HG02623 (cell line): Measurements from ENCODE around the gene PTGIR.

Source experiments
- ATAC-seq: cut with Tn5 transposase; IDR thresholded peaks from one replicate; pipeline ENCODE4 v1.9.1; 2021; ENCODE audit warnings: moderate library complexity; ENCODE audit not compliant: unreplicated experiment

The PTGIR gene, protein sequence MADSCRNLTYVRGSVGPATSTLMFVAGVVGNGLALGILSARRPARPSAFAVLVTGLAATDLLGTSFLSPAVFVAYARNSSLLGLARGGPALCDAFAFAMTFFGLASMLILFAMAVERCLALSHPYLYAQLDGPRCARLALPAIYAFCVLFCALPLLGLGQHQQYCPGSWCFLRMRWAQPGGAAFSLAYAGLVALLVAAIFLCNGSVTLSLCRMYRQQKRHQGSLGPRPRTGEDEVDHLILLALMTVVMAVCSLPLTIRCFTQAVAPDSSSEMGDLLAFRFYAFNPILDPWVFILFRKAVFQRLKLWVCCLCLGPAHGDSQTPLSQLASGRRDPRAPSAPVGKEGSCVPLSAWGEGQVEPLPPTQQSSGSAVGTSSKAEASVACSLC

GRCh38 chr19:46624958-46625661 lies at the start of gene PTGIR:
Gene PTGIR, minus strand, starts transcription at chr19:46625089. Its CDS starts 864 bp downstream, at chr19:46624225.
- no peak for ATAC-seq

DNA sequence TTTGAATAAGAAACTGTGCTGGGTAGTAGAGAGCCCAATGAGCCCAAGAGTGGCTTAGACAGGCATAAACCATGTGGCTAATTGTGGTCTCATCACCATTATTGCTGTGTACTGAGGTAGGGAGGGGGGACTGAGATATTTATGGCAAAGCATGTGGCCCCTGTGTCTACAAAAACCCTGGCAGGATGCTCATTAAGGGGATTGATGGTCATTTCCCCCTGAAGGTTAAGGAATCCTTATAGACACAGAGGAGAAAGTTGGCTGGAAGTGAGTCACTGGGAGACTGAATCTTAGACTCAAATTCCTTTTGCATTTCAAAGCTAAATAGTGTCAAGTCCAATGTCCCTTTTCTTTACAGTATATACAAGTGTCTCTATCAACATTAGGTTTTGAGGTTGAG lies 45.9 kb upstream of the PTGIR start:
- ATAC-seq = no peak

GRCh38 chr19:46668662-46669061 lies 43.8 kb upstream of the PTGIR start:
- ATAC-seq = no peak

DNA sequence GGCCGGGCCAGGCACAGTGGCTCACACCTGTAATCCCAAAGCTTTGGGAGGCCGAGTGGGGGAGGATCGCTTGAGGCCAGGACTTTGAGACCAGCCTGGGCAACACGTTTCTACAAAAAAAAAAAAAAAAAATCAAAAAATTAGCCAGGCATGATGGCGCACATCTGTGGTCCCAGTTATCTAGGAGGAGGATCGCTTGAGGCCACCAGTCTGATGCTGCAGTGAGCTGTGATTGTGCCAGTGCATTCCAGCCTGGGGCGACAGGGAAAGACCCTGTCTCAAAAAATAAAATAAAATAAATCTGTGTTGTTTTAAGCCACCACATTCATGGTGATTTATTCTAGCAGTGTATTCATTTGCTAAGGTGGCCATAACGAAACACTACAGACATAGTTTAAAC lies 40.2 kb upstream of the PTGIR start:
- ATAC-seq = no peak

DNA sequence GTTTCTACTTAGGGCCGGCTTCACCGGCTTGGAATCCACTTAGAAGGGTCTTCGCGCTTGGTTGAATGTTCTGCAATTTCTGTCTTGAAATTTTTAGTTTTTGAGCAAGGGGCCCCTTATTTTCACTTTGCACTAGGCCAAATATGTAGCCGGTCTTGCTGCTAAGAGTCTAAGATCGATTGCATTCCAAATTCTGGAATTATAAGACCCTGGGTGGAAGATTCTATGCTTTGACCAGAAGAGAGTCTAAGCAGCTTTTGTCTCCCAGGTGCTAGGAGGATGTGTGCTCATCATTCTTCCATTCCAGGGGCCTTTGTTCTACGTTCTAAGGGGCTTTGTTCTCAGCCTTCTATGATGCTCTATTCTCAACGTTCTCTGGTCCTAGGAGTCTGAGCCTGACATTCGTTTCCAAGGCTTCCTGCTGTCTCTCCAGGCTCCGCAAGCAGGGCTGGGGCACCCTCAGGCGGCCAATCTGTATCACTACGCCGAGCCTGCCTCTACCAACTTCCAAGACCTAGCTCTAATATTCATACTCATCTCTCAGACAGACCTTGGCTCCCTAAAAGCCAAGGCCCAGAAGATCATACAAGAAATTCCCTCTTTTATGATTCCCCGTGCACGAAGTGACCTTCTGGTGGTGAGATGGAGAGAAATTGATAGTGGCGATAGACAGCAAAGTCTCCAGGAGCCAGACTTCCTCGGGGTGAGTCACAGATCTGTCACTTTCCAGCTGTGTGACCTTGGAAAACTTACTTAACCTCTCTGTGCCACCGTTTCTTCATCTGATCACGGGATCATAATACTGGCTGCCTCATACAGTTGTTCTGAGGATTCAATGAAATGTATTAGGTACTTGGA lies 37.1 kb upstream of the PTGIR start:
- no peak for ATAC-seq

- ATAC-seq = peak; percentile 87
These were observed 36.3 kb upstream of the PTGIR start, which contains the start of gene DACT3 for GRCh38 chr19:46661020-46661731. Gene DACT3, minus strand, starts transcription at chr19:46661182. Its CDS starts 118 bp downstream, at chr19:46661064.

DNA sequence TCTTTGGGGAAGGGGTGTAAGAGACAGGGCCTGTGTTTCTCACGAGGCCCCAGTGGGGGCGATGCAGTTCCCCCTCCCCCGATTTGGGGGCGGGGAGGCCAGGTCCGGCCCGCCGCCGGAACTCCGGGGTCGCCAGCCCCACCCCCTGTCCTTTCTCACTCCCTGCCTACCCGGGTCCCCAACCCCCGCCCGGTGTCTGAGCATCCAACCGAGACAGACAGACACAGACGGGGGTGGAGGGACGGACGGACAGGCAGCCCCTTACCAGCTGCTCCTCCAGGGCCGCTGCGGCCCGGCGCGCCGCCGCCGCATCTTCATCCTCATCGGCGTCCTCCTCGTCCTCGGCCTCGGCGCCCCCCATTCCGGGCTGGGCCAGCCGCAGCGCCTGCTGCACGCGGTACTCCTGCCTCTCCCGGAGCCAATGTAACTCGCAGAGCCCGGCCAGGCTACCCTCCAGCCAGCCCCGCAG lies 35.7 kb upstream of the PTGIR start:
- ATAC-seq = peak; percentile 4

DNA sequence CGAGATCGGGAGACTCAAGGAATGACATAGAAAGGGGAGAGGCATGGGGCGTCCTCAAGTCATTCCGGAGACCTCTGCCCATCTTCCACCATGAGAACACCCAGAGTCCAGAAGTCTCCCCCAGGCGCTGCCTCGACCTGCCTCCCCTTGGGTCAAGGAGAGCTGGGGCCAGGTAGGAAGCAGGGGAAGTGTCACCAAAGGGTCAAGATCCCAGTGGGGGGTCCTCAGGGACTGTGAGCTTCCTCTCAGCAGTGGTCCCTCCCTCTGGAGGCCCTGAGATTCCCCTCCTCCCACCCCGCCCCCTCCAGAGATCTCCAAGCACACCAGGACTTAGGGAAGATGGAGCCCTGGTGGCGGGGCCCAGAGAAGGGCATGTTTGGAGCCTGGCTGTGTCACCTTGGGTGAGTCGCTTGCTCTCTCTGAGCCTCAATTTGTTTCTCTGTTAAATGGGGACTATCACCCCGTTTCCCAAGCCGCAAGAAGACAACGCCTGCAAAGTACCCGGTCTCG lies 35.2 kb upstream of the PTGIR start:
- ATAC-seq = no peak

GRCh38 chr19:46659151-46660007 lies 34.5 kb upstream of the PTGIR start:
- ATAC-seq = no peak

DNA sequence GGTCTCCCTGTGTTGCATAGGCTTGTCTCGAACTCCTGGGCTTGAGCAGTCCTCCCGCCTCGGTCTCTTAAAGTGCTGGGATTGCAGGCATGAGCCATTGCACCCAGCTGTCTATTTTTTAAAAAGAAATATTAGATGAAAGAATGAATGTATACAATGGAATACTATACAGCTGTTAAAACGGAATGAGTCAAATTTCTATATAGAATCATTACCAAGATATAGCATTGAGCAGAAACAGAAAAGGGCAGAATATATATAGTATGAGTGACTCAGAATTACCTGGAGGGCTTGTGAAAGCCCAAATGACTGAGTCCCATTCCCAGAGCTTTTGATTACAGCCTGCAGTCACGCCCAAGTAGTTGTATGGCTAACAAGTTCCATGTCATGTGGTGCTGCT lies 31.7 kb upstream of the PTGIR start:
- no peak for ATAC-seq

DNA sequence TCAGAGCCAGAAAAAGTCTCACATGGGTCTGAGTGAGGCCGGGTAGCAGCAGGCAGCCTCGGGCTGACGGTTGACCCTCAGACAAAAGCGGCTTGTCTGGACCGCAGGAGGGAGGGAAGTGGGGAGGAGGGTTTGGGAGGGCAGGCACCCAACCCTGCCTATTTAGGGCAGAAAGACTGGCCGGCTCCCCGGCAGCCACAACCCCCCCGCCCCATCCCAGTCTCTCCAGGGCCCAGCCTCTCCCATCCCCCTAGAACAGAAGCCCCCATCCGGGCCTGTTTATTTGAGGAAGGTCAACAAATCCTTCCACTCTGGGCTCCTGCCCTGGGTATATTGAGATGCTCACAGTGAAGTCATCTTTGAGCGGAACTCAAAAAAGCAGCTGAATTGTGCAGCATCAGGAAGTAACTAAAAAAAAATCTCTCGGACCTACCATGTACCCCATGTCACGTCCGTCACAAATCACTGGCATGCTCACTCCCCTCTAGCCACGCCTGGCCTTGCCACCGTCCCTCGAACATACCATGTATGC lies 29.8 kb upstream of the PTGIR start:
- ATAC-seq = no peak

DNA sequence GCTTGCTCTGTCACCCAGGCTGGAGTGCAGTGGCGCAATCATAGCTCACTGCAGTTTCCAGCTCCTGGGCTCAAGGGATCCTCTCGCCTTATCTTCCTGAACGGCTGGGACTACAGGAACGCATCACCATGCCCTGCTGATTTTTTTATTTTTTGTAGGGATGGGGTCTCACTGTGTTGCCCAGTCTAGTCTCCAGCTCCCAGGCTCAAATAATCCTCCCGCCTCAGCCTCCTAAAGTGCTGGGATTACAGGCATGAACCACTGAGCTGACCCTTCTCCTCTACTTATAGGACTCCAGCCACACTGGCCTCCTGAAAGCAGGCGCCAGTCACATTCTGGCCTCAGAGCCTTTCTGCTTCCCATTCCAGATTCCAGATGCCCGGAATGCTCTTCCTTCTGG lies 25.6 kb upstream of the PTGIR start:
- no peak for ATAC-seq

DNA sequence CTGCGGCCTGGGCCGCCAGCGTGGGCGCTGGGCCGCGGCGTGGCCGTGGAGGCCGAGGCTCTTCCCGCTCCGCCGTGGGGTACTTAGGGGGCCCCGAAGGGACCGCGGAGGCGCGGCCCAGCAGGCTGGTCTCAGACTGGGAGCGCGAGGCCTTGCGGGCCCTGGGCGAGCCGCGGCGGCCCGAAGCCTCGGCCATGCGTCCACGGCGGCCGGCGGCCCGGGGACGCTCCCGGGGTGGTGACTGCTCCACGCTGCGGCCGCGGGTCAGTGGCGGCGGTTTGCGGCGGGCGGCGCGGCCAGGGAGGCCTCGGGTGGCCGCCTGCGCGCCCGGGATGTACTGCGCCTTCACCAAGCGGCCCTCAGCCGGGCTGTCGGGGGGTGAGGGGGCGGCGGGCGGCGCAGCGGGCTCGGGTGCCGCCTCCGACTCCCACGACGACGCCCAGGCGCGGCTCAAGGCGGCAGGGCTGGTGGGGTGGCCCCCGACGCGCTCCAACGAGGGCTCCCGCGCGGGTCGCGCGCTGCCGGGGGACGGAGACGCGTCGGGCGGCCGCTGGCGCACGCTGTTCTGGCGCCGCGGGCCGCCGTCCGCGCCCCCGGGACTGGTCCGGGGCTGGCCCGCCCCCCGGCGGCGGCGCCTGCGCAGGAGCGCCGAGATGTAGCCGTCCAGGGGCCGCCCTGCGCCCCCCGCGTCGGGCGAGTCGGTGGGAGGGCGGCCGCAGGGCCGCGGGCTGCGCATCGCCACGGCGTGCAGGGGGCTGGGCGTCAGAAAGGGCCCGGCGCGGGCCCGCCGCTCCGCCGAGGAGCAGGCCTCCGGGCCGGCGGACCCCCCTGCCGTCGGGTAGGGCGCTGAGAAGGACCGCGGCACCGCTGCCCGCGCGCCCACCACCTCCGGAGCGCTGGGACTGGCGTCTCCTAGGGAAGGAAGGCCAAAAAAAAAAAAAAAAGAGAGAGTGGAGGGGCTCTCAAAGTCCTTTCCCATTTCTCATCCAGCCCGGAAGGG lies 24.4 kb upstream of the PTGIR start:
- no peak for ATAC-seq

GRCh38 chr19:46648060-46648960 lies 23.4 kb upstream of the PTGIR start:
- ATAC-seq = no peak

GRCh38 chr19:46646402-46646801 lies 21.5 kb upstream of the PTGIR start:
- no peak for ATAC-seq

DNA sequence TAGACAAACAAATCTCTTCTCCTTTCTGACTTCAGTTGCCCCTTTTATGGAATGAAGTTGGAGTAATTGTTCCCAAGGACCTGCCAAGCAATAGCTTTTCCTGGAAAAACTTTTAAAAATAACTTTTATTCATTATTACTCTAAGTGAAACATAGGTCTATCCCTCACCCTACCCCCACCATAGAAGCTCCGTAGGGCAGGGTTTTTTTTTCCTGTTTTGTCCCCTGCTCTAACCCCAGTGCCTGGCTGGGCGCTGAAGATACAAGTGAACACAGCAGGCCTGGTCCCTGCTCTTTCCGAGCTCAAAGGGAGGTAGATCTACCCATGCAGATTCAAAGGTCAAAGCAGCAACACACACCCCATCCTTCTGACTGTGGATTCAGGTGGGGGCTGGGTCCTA lies 19.8 kb upstream of the PTGIR start:
- ATAC-seq = no peak

- ATAC-seq = no peak
These were observed 15.8 kb upstream of the PTGIR start for GRCh38 chr19:46640656-46641055.
